ENCODE measurements around the gene PRADC1. TPM values are rescaled to one million over a fixed set of nuclear protein-coding genes. Genes with fewer than 3 reads are reported as not detected.

PRADC1 gene
- total and polyA plus RNA-seq, 2 donors (not counting 1 experiment from before 2014, with no cell fraction given), result 2.3 to 4.6 TPM

- no peak overlapping the region for H3K27ac ChIP-seq (ENCODE audit: low read length in 2 of 2)
- peaks cover 31% of the 10 kb centered on the region for H3K4me1 Mint-ChIP-seq
Measured at GRCh38 chr2:73215254-73215653, 17.8 kb downstream of the PRADC1 start.

More at GRCh38 chr2:73215254-73215653, 17.8 kb downstream of the PRADC1 start:
- TF ChIP-seq CTCF (IDR thresholded peaks at IDR 0.05), result no peak
- TF ChIP-seq EZH2 (IDR thresholded peaks at IDR 0.05; ENCODE audit: borderline replicate concordance, insufficient read depth, low read depth, low read length, poor library complexity, severe bottlenecking), result no peak
- H3K4me1 ChIP-seq (ENCODE audit: control insufficient read depth in 2 of 2, insufficient read depth in 2 of 2, low read length in 2 of 2), result peaks cover 17 to 22% of the 10 kb centered on the region in 2 donors
- H3K9me3 ChIP-seq (ENCODE audit: control extremely low read depth in 1 of 3, control insufficient read depth in 2 of 3, insufficient read depth in 1 of 3, low read length in 2 of 3), result no peaks in the 10 kb centered on the region
- intact Hi-C loops (cut with micrococcal nuclease), result no loop called here
- H3K27me3 ChIP-seq (replicated peaks in 1 of 4; ENCODE audit: control extremely low read depth in 1 of 4, control insufficient read depth in 3 of 4, insufficient read depth in 4 of 4, low read length in 3 of 4), result no peaks in the 10 kb centered on the region
- Mint-ChIP-seq H3K27me3 (peaks cover 2% of the 10 kb centered on the region), H3K4me3 (peak overlapping the region; percentile 88), H3K27ac (peak overlapping the region; percentile 86), H3K9me3 (ENCODE audit: insufficient read depth) (no peaks in the 10 kb centered on the region)
- H3K36me3 ChIP-seq (replicated peaks in 1 of 2; ENCODE audit: control extremely low read depth in 1 of 2, control insufficient read depth in 1 of 2, extremely low read depth in 1 of 2, insufficient read depth in 2 of 2, low read length in 1 of 2), result peaks cover 0 to 11% of the 10 kb centered on the region in 2 experiments
- ChIA-PET CTCF (interaction anchor here (1.0 to 2.1 kb wide), 3 partner anchors 38 to 223 kb away, joined by 3 to 7 read pairs (median 6); no protein-coding TSS in a partner anchor), POLR2A (interaction anchor here (0.5 to 1.3 kb wide), 2 partner anchors 18 to 25 kb away, joined by 4 to 9 read pairs; partner anchors contain the start of gene PRADC1)
- H4K20me1 ChIP-seq (ENCODE audit: control insufficient read depth, insufficient read depth, low read length, poor library complexity, severe bottlenecking), result peaks cover 10% of the 10 kb centered on the region
- H3K4me2 ChIP-seq (replicated peaks; ENCODE audit: low read depth, low read length, poor library complexity, severe bottlenecking), result peak overlapping the region; percentile 94
- no peak overlapping the region for H3K9ac ChIP-seq (ENCODE audit: low read length)
- peak overlapping the region in 1 of 5 experiments; percentile 93 for H3K4me3 ChIP-seq (ENCODE audit: control extremely low read depth in 1 of 5, extremely low read depth in 1 of 5, insufficient read depth in 1 of 5, low read depth in 2 of 5, low read length in 4 of 5)
- H2AFZ ChIP-seq (ENCODE audit: insufficient read depth, low read depth, low read length, poor library complexity, severe bottlenecking), result peak overlapping the region; percentile 91
- ATAC-seq (ENCODE audit: low read depth) (no peak), DNase-seq (no peak)
- H3K79me2 ChIP-seq (ENCODE audit: control insufficient read depth, insufficient read depth, low read length), result peaks cover 43% of the 10 kb centered on the region
- WGBS (ENCODE audit: insufficient coverage), result 96% methylated on average over 3 of the region's 4 CpGs

Data from B cell (primary cell).